Upper lobe of left lung (tissue), 4 donors: ENCODE measurements around the gene EHD4.

Experiments used
- POLR2A ChIP-seq, 4 donors: fragments of 450-650 bp; IDR thresholded peaks; one replicate each; pipeline ENCODE4 v1.5.1; 2016 to 2017; ENCODE audit warnings: antibody characterized with exemption in 4 of 4, mild to moderate bottlenecking in 2 of 4
- POLR2AphosphoS5 ChIP-seq, 2 donors: sonication (generic); formaldehyde crosslinking; IDR thresholded peaks; one replicate each; pipeline ENCODE4 v1.5.1; 2017; ENCODE audit warnings: antibody characterized with exemption in 2 of 2
- TF ChIP-seq, protein P1 (sequence below), 6 experiments: fragments of 450-650 bp in 4 of 6; fragments of 200-600 bp in 2 of 6; sonication (generic) in 2 of 6; IDR thresholded peaks; one replicate each; pipeline ENCODE4 v1.5.1; 2016 to 2019; ENCODE audit warnings: antibody characterized with exemption in 6 of 6

DNA sequence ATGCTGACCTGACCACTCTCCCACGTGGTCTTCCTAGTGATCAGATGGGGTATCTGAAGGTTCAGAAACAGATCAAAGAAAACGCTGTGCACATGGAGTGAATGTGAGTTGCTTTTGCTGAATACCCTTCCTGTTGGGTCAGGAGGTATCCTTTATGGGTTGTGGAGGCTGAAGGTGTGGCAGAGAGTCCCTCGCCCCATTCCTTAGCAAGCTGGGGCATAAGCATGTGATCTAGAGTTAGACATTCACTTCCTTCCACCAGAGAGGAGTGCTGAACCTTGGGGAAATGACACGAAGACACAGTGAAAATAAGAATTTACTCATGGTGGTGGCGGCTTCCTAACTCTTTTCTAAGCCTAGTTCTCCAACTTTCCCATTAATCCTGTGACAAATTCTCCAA lies 50.7 kb downstream of the EHD4 start:
- TF ChIP-seq, protein P1, sequence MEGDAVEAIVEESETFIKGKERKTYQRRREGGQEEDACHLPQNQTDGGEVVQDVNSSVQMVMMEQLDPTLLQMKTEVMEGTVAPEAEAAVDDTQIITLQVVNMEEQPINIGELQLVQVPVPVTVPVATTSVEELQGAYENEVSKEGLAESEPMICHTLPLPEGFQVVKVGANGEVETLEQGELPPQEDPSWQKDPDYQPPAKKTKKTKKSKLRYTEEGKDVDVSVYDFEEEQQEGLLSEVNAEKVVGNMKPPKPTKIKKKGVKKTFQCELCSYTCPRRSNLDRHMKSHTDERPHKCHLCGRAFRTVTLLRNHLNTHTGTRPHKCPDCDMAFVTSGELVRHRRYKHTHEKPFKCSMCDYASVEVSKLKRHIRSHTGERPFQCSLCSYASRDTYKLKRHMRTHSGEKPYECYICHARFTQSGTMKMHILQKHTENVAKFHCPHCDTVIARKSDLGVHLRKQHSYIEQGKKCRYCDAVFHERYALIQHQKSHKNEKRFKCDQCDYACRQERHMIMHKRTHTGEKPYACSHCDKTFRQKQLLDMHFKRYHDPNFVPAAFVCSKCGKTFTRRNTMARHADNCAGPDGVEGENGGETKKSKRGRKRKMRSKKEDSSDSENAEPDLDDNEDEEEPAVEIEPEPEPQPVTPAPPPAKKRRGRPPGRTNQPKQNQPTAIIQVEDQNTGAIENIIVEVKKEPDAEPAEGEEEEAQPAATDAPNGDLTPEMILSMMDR (IDR thresholded peaks at IDR 0.05): no peak
- no peak for TF ChIP-seq POLR2AphosphoS5 (IDR thresholded peaks at IDR 0.05)
- TF ChIP-seq POLR2A (IDR thresholded peaks at IDR 0.05): no peak
